Stimulated activated CD4-positive, alpha-beta T cell treated with anti-CD3 and anti-CD28 coated beads, Interleukin-12 subunit alpha, Interleukin-12 subunit beta, amount 100 ng/mL, for 24 hours (primary cell): ENCODE data around the gene PRR23C.
"Not testable (repeated sequence)": the region's sequence is repeated elsewhere in the genome, so short reads cannot be mapped to it uniquely, and the experiment has no call there.

Source experiments
- DNase-seq, 2 experiments: peaks; one replicate each; pipeline ENCODE4 v3.0.0-alpha.2; 2020; ENCODE audit warnings: low read depth in 2 of 2

PRR23C gene

GRCh38 chr3:139044366-139045210 is at the start of gene PRR23C:
TSS of gene PRR23C (minus strand) at chr3:139044892. CDS start at chr3:139044620, 272 bp downstream.
- DNase-seq, result no peak

GRCh38 chr3:139093840-139094239 is 49.1 kb upstream of the PRR23C start:
- DNase-seq, result no peak

- no peak for DNase-seq
These were observed 44.0 kb upstream of the PRR23C start for GRCh38 chr3:139088462-139089324.

- no peak for DNase-seq
These were observed 42.9 kb upstream of the PRR23C start for GRCh38 chr3:139087621-139088020.

- DNase-seq, result no peak
These were observed 39.5 kb upstream of the PRR23C start for GRCh38 chr3:139084176-139084575.

- DNase-seq, result no peak
These were observed 29.9 kb upstream of the PRR23C start for GRCh38 chr3:139074565-139075115.

GRCh38 chr3:139062918-139063317 is 18.2 kb upstream of the PRR23C start:
- DNase-seq, result no peak

- no peak for DNase-seq
These were observed 8.3 kb upstream of the PRR23C start for GRCh38 chr3:139052802-139053600.

- DNase-seq, result no peak
These were observed 932 bp downstream of the PRR23C start for GRCh38 chr3:139043554-139044365.

- no peak for DNase-seq
These were observed 7.2 kb downstream of the PRR23C start for GRCh38 chr3:139037478-139037877.

GRCh38 chr3:139032326-139033002 is 12.2 kb downstream of the PRR23C start:
- no peak for DNase-seq

GRCh38 chr3:139030576-139030975 is 14.1 kb downstream of the PRR23C start:
- DNase-seq, result not testable (repeated sequence)

GRCh38 chr3:139024968-139025367 is 19.7 kb downstream of the PRR23C start:
- DNase-seq, result no peak

GRCh38 chr3:139020868-139021234 is 23.8 kb downstream of the PRR23C start, which contains the start of gene PRR23B:
TSS of gene PRR23B (minus strand) at chr3:139020926. CDS start at chr3:139020661, 265 bp downstream.
- DNase-seq, result no peak

- no peak for DNase-seq
These were observed 24.4 kb downstream of the PRR23C start for GRCh38 chr3:139020036-139020867.

GRCh38 chr3:139016430-139017048 is 28.2 kb downstream of the PRR23C start:
- DNase-seq, result no peak

GRCh38 chr3:139006051-139006716 is 38.5 kb downstream of the PRR23C start, which contains the start of gene PRR23A:
TSS of gene PRR23A (minus strand) at chr3:139006268. CDS start at chr3:139006268, 0 bp downstream.
- no peak for DNase-seq
